Effector memory CD4-positive, alpha-beta T cell (primary cell): ENCODE results near the gene TWIST2.

Source experiments
- DNase-seq, 3 donors: peaks; one replicate each; pipeline ENCODE4 v3.0.0-alpha.2; 2020
- H3K27ac ChIP-seq: 2 replicates; pipeline ENCODE4 v1.7.0; 2013; ENCODE audit warnings: mild to moderate bottlenecking, low read length, moderate library complexity; ENCODE audit not compliant: insufficient read depth, poor library complexity, severe bottlenecking
- H3K27me3 ChIP-seq: replicated peaks from 2 replicates; pipeline ENCODE4 v1.7.0; 2013; ENCODE audit warnings: mild to moderate bottlenecking, low read length; ENCODE audit not compliant: insufficient read depth, control insufficient read depth, poor library complexity, severe bottlenecking
- H3K36me3 ChIP-seq: 2 replicates; pipeline ENCODE4 v1.7.0; 2013; ENCODE audit warnings: mild to moderate bottlenecking, low read length, moderate library complexity; ENCODE audit not compliant: control insufficient read depth, insufficient read depth
- H3K4me1 ChIP-seq: 2 replicates; pipeline ENCODE4 v1.7.0; 2013; ENCODE audit warnings: low read length, mild to moderate bottlenecking; ENCODE audit not compliant: control insufficient read depth, insufficient read depth, poor library complexity, severe bottlenecking
- H3K4me3 ChIP-seq: 2 replicates; pipeline ENCODE4 v1.7.0; 2013; ENCODE audit warnings: low read length, low read depth, mild to moderate bottlenecking; ENCODE audit not compliant: insufficient read depth, poor library complexity, severe bottlenecking
- H3K9me3 ChIP-seq: 2 replicates; pipeline ENCODE4 v1.7.0; 2013; ENCODE audit warnings: mild to moderate bottlenecking, low read length, moderate library complexity; ENCODE audit not compliant: control insufficient read depth

TWIST2 gene

DNA sequence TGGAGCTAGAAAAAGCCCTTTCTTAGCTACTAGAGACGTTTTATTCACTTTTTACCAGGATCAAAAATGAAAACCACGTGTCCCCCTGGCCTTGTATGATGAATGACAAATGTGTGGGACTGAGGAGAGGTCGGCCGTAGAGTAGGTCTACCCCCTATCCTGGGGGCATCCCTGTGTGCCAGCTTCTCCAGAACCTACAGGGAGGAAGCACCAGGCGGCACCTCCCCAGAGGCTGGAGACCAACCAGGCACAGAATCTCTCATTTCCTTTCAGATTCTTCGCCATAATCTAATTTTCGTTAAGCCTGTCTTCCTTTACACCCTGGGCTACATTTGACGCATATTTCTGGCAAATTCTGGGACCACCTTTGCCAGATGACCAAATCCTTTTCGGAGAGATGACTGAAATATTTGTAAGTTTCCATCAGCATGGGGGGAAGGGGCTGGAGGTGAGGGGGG is 15.9 kb downstream of the TWIST2 start:
- Histone ChIP-seq H3K4me1 (no peaks in the 10 kb centered on the region), H3K27me3 (no peaks in the 10 kb centered on the region), H3K27ac (no peak overlapping the region), H3K4me3 (no peak overlapping the region), H3K36me3 (no peaks in the 10 kb centered on the region), H3K9me3 (no peaks in the 10 kb centered on the region)
- no peak for DNase-seq

DNA sequence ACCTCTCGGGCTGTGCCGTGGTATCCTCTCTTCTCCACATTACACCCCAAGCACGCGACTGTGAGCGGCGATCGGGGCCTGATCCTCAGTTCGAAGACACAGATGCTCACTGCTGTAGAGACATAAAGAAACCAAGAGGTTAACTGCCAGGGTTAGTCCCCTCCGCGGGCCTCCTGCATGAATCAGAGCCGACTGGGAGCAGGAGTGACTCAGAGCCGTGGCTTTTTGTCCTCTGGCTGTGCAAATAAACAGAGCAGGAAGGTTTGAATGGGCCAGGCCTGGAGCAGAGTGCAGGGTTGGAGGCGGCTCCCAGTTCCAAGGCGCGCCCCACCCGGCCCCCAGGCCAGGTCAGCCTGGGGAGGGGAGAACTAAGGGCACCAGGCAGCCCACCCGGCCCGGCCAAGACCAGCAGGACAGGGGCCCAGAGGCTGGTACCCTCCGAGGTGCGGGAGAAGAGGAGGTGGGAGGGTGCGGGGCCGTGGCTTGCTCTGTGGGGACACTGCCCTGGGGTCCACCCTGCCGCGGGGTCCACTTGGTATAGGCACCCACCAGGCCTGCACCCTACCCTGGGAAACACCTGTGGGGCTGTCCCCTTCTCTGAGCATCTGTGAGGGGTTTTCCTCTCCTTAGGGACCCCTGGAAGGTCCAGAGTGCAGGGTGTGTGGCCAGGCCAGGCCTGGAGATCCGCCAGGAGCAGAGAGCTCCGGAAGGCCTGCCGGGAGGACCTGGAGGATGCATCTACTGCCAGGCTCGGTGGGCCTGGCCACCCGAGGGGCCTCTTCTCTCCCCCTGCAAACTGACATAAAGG is 16.5 kb downstream of the TWIST2 start:
- Histone ChIP-seq H3K27ac (no peak overlapping the region), H3K4me3 (no peak overlapping the region), H3K4me1 (no peaks in the 10 kb centered on the region), H3K9me3 (no peaks in the 10 kb centered on the region), H3K27me3 (no peaks in the 10 kb centered on the region), H3K36me3 (no peaks in the 10 kb centered on the region)
- DNase-seq, result no peak

DNA sequence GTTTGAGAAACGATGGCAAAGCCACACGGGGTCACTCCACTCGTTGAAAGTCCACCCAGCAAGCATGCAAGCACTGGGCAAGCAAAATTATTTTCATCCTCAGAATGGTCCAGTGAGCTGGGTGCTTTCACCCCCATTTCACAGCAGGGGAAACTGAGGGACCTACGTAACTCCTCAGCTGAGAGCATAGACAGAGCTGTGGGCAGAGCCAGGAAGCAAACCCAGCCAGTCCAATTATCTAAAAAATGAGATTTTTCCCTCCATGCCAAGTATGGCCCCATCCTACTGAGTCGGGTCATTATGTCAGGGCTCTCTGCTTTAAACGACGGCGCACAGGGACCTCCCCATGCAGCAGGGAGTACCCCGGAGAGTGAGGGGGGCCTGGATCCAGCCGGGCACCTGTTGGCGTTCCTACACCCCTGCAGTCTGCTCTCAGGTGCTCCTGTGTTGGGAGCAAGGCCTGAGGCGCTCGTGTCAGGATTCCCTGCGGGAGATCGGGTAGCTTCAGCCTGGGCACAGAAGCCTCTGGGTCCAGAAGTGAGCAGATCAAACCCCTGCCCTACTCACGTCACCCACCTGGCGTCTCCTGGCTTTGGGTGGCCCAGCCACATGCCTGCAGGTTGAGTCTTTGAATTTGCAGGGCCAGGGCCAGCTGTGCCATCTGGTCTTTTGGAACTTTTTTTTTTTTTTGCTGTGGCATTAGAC is 17.3 kb downstream of the TWIST2 start:
- Histone ChIP-seq H3K36me3 (no peaks in the 10 kb centered on the region), H3K27ac (no peak overlapping the region), H3K4me1 (no peaks in the 10 kb centered on the region), H3K4me3 (no peak overlapping the region), H3K9me3 (no peaks in the 10 kb centered on the region), H3K27me3 (no peaks in the 10 kb centered on the region)
- DNase-seq, result no peak

DNA sequence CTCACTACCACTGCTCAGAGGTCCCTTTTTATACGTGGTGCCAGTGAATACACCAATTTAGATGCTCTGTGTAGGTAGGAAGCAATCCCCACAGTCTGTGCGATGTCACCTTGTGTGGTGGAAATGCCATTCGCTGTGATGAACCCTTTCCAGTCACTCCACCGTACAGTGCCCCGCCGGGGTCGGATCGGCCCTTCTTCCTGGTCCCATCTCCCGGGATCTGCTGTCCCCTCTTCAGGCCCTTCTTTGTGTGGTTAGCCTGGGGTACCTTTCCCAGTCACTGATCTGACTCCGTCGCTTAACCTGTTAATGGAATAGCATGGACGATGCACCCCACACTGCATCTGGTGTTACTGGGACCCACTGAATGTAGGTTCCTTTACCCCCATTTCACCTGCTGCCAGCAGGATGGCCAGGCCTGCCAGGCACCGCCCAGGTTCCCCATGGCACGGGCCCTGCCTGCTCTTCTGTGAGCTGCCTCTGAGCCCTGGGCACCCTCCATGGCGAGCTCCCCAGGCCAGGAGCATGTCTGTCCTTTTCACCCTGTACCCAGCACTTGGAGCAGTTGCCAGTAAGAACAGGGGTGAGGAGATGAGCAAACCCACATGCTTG is 18.0 kb downstream of the TWIST2 start:
- H3K9me3 ChIP-seq, result no peaks in the 10 kb centered on the region
- no peak overlapping the region for H3K27ac ChIP-seq
- no peak for DNase-seq
- no peaks in the 10 kb centered on the region for H3K4me1 ChIP-seq
- no peaks in the 10 kb centered on the region for H3K36me3 ChIP-seq
- H3K27me3 ChIP-seq, result no peaks in the 10 kb centered on the region
- H3K4me3 ChIP-seq, result no peak overlapping the region

DNA sequence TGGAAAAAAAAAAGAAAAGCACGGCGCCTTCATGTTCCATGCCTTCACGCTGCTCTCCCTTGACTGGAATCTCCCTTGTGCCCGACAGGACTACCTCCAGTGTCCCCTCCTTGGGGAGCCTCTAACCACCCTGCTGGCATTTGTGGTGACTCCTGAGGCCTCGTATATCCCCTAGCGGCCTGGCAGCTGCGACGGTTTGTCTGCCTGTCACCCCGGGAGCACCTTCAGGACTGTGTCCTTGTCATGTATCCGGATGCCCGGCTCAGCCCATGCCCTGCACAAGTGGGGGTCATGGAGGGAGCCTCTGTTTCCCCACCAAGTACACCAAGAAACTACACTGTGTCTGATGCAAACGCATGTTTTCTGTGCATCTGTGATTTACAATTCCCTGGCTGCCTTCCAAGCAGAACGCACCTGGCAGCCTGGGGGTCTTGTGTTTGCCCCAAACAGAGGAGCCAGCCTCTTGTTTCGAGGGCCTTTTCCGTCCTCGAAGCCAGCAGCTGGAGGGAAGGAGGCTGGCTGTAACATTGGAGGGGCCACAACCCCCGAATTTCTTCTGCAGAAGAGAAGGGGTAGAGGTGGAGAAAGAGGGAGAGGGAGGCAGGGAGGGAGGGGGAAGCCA is 18.9 kb downstream of the TWIST2 start:
- no peaks in the 10 kb centered on the region for H3K4me1 ChIP-seq
- no peaks in the 10 kb centered on the region for H3K36me3 ChIP-seq
- H3K4me3 ChIP-seq, result no peak overlapping the region
- no peak for DNase-seq
- H3K27me3 ChIP-seq, result no peaks in the 10 kb centered on the region
- no peaks in the 10 kb centered on the region for H3K9me3 ChIP-seq
- H3K27ac ChIP-seq, result no peak overlapping the region

DNA sequence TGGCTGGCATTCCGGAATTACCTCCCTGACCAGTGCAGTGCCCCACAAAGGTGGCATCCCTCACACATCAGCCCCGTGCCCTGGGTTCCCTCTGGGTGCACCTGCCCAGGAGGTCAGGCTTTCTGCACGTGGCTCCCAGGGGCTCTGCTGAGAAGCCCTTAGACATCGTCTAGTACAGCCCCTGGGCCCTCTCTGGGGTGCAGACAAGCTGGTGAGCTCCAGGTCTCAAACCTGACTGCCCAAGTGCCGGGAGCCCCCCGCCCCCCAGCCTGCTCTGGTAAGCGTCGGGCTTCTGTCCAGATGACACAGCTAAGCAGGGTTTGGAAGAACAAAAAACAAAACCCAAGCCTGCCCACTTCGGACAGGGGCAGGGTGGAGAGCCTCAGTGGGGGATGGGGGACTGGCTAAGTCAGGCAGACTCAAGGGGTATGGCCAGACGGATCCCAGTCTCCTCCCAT is 20.2 kb downstream of the TWIST2 start:
- no peaks in the 10 kb centered on the region for H3K9me3 ChIP-seq
- no peak overlapping the region for H3K4me3 ChIP-seq
- DNase-seq, result no peak
- H3K27me3 ChIP-seq, result no peaks in the 10 kb centered on the region
- H3K36me3 ChIP-seq, result no peaks in the 10 kb centered on the region
- no peaks in the 10 kb centered on the region for H3K4me1 ChIP-seq
- no peak overlapping the region for H3K27ac ChIP-seq

DNA sequence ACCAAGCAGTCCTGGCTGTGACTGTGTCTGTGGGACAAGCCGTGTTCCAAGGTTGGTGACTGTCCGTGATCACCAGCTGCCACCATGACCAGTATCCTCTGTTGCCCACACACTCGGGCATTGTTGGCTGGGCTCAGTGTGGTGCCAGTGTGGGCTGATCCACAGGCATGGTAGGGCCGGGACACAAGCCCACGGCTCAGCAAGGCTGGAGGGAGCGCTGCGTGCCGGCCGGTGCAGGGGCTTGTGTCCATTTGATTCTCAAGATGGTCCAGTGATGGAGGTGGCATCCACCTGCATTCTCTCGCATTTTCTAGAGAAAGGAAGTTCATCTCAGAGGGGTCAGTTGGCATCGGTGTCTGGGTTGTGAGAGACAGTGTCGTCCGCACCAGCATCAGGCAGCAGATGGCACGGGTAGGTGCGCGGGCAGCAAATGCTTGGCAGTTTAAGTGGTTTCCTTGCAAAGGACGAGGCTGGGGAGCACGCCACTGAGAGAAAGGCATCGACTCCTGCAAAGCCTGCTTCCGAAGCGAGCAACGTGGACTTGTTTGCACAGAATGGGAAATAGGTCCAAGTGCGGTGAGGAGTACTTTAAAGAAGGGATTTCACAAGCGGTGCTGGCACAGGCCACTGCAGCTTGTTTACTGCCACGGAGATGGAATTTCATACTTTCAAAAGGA is 20.9 kb downstream of the TWIST2 start:
- Histone ChIP-seq H3K27ac (no peak overlapping the region), H3K4me3 (no peak overlapping the region), H3K4me1 (no peaks in the 10 kb centered on the region), H3K36me3 (no peaks in the 10 kb centered on the region), H3K9me3 (no peaks in the 10 kb centered on the region), H3K27me3 (no peaks in the 10 kb centered on the region)
- DNase-seq, result no peak

DNA sequence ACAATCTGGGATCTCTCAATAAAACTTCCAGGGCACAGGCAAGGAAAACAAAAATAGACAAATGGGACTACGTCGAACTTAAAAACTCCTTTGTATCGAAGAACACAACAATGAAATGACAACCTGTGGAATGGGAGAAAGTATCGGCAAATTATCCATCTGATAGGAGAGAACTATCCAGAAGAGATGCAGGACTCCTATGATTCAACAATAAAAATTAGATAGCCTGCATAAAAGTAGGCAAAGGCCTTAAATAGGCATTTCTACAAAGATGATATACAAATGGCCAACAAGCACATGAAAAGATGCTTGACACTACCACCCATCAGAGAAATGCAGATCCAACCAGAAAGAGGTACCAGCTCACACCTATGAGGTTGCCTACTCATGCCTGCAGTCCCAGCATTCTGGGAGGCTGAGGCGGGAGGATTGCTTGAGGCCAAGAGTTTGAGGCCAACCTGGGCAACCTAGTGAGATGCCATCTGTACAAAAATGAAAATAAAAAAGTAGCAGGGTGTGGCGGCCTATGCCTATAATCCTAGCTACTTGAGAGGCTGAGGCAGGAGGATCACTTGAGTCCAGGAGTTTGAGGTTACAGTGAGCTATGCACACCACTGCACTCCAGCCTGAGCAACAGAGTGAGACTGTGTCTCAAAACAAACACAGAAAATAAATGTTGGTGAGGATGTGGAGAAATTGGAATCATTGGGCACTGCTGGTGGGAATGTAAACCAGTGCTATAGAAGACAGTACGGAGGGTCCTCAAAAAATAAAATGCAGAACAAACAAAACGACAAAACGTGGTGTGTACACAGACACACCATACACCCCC is 21.6 kb downstream of the TWIST2 start:
- Histone ChIP-seq H3K36me3 (no peaks in the 10 kb centered on the region), H3K9me3 (no peaks in the 10 kb centered on the region), H3K27ac (no peak overlapping the region), H3K4me1 (no peaks in the 10 kb centered on the region), H3K4me3 (no peak overlapping the region), H3K27me3 (no peaks in the 10 kb centered on the region)
- no peak for DNase-seq

DNA sequence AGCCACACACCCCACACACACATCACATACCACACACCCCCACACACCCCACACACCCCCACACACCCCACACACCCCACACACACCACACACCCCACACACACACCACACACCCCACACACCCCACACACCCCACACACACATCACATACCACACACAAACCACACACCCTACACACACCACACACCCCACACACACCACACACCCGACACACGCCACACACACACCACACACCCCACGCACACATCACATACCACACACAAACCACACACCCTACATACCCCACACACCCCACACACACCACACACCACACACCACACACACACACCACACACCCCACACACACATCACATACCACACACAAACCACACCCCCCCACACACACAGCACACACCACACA is 22.4 kb downstream of the TWIST2 start:
- no peak for DNase-seq
- no peaks in the 10 kb centered on the region for H3K4me1 ChIP-seq
- no peaks in the 10 kb centered on the region for H3K27me3 ChIP-seq
- H3K36me3 ChIP-seq, result no peaks in the 10 kb centered on the region
- no peak overlapping the region for H3K4me3 ChIP-seq
- no peaks in the 10 kb centered on the region for H3K9me3 ChIP-seq
- H3K27ac ChIP-seq, result no peak overlapping the region
